Mammary epithelial cell (primary cell): ENCODE data around the gene AFG1L.

Experiments
- CTCF ChIP-seq, 2 donors: IDR thresholded peaks in 1 of 2; conservative IDR thresholded peaks in 1 of 2; 2 replicates each; pipeline ENCODE4 v1.5.1; 2011 to 2012; ENCODE audit warnings: inconsistent platforms in 2 of 2, low read length in 2 of 2, mild to moderate bottlenecking in 2 of 2, control low read depth in 1 of 2, low read depth in 1 of 2; ENCODE audit not compliant: insufficient read depth in 1 of 2; ENCODE audit errors: extremely low read depth in 1 of 2
- EZH2 ChIP-seq: IDR thresholded peaks from 2 replicates; pipeline ENCODE4 v1.6.1; 2012; ENCODE audit warnings: low read length, inconsistent platforms, borderline replicate concordance

- no peak for TF ChIP-seq CTCF (conservative IDR thresholded peaks at IDR 0.05 in 1 of 2, IDR thresholded peaks at IDR 0.05 in 1 of 2; ENCODE audit: extremely low read depth in 1 of 2, insufficient read depth in 1 of 2, low read depth in 1 of 2, low read length in 2 of 2)
- TF ChIP-seq EZH2 = no peak
Observed at GRCh38 chr6:108353853-108354252, 59.0 kb downstream of the AFG1L start.
